Measurements from ENCODE around the gene SPATA3. TPM values are rescaled to one million over a fixed set of nuclear protein-coding genes. Genes with fewer than 3 reads are reported as not detected.

SPATA3 gene
- total RNA-seq, 2 donors from 2014 or later, result not detected

DNA sequence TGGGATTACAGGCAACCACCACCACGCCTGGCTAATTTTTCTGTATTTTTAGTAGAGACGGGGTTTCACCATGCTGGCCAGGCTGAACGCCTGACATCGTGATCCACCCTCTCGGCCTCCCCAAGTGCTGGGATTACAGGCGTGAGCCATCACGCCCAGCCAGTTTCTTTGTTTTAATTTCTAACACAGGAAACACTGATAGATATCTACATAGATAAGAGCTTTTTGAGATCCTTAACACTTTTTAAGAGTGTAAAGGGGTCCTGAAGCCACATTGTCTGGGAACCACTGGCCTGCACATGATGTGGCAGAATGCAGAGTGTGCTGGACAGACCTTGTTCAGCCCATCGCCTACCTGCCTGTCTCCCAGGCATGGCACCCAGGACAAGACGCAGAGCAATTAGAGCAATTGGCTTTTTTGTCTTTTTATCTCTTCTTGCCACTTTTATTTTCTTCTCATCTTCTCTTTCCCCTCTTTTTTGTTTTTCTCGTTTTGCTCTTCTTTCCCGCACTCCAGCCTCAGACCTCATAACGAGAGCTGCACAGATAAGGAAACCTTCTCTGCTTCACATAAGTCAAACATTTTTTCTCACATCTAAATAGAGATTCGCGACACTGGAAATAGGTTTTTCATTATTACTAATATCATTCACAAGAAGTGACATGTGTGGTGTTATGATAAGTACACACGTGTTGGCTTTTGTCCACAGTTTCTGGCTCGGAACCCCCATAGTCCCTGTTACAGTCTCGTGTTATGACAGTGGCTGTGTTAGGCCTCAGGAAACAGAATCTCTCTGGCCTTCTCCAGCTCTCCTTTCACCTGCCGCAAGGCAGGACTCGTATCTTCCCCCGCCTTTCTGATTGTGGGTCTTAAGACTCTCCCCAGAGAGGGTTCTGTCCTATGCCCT is 45.7 kb upstream of the SPATA3 start:
- WGBS, 2 donors, result 85 to 86% methylated on average over 20 of the region's 20 CpGs
- Histone ChIP-seq H3K36me3 (replicated peaks in 1 of 2; ENCODE audit: insufficient read depth in 1 of 2, low read depth in 2 of 2) (no peaks in the 10 kb centered on the region), H3K4me3 (no peak overlapping the region), H3K9me3 (no peaks in the 10 kb centered on the region), H3K27me3 (no peaks in the 10 kb centered on the region), H3K4me1 (no peaks in the 10 kb centered on the region), H3K27ac (no peak overlapping the region)
- no peak for ATAC-seq
- no peak for TF ChIP-seq POLR2A (IDR thresholded peaks at IDR 0.05)
- TF ChIP-seq, protein P1, sequence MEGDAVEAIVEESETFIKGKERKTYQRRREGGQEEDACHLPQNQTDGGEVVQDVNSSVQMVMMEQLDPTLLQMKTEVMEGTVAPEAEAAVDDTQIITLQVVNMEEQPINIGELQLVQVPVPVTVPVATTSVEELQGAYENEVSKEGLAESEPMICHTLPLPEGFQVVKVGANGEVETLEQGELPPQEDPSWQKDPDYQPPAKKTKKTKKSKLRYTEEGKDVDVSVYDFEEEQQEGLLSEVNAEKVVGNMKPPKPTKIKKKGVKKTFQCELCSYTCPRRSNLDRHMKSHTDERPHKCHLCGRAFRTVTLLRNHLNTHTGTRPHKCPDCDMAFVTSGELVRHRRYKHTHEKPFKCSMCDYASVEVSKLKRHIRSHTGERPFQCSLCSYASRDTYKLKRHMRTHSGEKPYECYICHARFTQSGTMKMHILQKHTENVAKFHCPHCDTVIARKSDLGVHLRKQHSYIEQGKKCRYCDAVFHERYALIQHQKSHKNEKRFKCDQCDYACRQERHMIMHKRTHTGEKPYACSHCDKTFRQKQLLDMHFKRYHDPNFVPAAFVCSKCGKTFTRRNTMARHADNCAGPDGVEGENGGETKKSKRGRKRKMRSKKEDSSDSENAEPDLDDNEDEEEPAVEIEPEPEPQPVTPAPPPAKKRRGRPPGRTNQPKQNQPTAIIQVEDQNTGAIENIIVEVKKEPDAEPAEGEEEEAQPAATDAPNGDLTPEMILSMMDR (IDR thresholded peaks at IDR 0.05), result no peak
- intact Hi-C loops (cut with DNase I), result no loop called here
- DNase-seq, result no peak

DNA sequence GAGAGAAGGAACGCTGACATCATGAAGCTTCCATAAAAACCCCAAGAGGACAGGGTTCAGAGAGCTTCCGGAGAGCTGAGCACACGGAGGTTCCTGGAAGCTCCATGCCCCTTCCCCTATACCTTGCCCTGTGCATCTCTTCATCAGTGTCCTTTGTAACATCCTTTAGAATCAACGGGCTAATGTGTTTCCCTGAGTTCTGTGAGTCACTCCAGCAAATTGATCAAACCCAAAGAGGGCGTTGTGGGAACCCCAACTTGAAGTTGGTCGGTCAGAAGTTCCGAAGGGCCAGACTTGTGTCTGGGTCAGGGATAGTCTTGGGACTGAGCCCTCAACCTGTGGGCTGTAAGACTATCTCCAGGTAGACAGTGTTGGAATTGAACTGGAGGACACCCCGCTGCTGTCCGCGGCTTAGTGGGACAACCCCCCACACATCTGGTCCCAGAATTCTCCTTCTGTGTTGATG is 45.0 kb upstream of the SPATA3 start:
- Histone ChIP-seq H3K36me3 (replicated peaks in 1 of 2; ENCODE audit: insufficient read depth in 1 of 2, low read depth in 2 of 2) (no peaks in the 10 kb centered on the region), H3K27me3 (no peaks in the 10 kb centered on the region), H3K4me1 (no peaks in the 10 kb centered on the region), H3K9me3 (no peaks in the 10 kb centered on the region), H3K27ac (no peak overlapping the region), H3K4me3 (no peak overlapping the region)
- TF ChIP-seq, protein P1 (IDR thresholded peaks at IDR 0.05), result no peak
- no peak for TF ChIP-seq POLR2A (IDR thresholded peaks at IDR 0.05)
- ATAC-seq, result no peak
- intact Hi-C loops (cut with DNase I), result no loop called here
- no peak for DNase-seq
- 85 to 86% methylated on average over 8 to 10 of the region's 10 CpGs for WGBS, 2 donors

DNA sequence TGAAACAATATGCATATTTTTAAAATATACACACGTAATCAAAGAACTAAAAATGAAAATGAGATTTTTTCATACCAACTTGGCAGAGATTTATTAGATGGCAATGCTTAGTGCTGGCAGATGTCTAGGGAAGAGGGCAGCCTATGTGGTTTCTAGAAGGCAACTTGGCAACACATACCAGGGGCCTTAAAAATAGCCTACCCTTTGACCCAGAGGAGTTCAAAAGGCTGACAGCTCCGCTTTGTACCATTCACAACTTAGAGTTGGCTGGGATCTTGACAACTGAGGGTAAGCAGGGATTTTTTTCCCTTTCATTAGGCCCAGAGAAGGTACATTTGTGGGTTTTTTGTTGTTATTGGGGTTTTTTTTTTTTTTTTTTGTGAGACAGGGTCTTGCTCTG is 44.5 kb upstream of the SPATA3 start:
- ATAC-seq (no peak), DNase-seq (no peak)
- 89 to 93% methylated on average over 2 of the region's 2 CpGs for WGBS, 2 donors

DNA sequence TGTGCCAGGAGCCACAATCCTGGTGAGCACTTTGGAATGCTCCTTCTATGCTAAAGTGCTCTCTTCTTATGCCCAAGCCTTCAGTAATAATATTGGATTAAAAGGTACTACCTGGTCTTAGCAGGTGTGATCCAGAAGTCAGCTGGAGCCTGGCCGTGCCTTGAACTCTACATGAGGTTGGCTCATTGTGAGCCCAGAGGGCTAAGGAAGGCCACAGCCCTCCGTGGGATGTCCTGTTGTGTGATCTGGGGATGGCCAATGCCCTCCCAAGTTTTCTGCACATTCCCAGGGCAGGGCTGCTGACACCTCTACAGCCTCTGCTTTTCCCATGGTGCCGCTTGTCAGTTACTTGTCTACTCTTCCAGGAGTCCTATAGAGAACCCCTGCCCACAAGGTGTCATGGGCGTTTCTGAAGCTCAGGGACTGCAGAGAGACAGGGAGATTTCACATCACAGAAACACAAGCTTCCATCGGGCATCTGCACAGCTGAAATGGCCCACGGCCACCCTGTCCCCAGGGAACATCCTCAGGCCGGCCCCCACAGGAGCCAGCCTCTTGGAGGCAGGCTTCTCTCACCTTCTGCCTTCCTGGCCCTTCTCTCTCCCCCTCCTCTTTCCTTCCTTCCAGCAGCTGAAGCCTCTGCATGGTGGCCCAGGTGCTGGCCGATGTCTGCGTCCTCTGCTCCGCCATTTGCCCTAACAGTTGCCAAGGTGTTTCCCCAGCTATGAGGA is 43.5 kb upstream of the SPATA3 start:
- H3K9me3 ChIP-seq, result no peaks in the 10 kb centered on the region
- ATAC-seq, result no peak
- H3K4me1 ChIP-seq, result peaks cover 4% of the 10 kb centered on the region
- intact Hi-C loops (cut with DNase I), result no loop called here
- H3K27ac ChIP-seq, result no peak overlapping the region
- H3K36me3 ChIP-seq (replicated peaks in 1 of 2; ENCODE audit: insufficient read depth in 1 of 2, low read depth in 2 of 2), result no peaks in the 10 kb centered on the region
- H3K4me3 ChIP-seq, result no peak overlapping the region
- TF ChIP-seq, protein P1 (IDR thresholded peaks at IDR 0.05), result no peak
- no peak for TF ChIP-seq POLR2A (IDR thresholded peaks at IDR 0.05)
- DNase-seq, result no peak
- 82 to 87% methylated on average over 10 of the region's 10 CpGs for WGBS, 2 donors
- H3K27me3 ChIP-seq, result peaks cover under 1 to 5% of the 10 kb centered on the region in 2 donors

More for the DNA sequence above, 44.5 kb upstream of the SPATA3 start:
- Histone ChIP-seq H3K4me1 (no peaks in the 10 kb centered on the region), H3K9me3 (no peaks in the 10 kb centered on the region), H3K4me3 (no peak overlapping the region), H3K36me3 (replicated peaks in 1 of 2; ENCODE audit: insufficient read depth in 1 of 2, low read depth in 2 of 2) (no peaks in the 10 kb centered on the region), H3K27me3 (no peaks in the 10 kb centered on the region), H3K27ac (no peak overlapping the region)
- TF ChIP-seq, protein P1 (IDR thresholded peaks at IDR 0.05), result no peak
- no peak for TF ChIP-seq POLR2A (IDR thresholded peaks at IDR 0.05)
- intact Hi-C loops (cut with DNase I), result no loop called here
